Measurements from ENCODE around the gene PPIL4. TPM values are rescaled to one million over a fixed set of nuclear protein-coding genes. Genes with fewer than 3 reads are reported as not detected.

Gene PPIL4
- total and polyA plus RNA-seq, 10 of the 15 experiments (the other 5 are each of a cell fraction or from before 2014, with no cell fraction given) = 8.0 to 28.4 (median 24.3) TPM

DNA sequence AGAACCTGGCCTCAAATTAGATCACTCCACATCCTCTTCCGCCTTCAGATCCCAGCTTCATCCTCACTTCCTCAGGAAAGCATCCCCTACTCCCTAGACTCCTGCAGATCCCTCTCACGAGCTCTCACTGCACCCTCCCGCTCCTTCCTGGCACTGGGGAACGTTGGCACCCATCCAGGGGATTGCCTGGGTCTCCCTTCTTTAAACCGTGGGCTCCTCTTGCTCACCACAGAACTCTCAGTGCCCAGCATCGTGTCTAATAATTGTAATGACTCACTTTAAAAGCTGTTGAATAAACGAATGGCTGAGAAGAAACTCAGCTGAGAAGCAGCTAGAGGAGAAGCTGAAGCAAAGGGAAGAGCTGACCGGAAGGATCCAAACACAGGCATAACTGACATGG, 81.4 kb downstream of the PPIL4 start:
- ChIA-PET RAD21 (ENCODE audit: unreplicated experiment) (interaction anchor here (0.9 to 2.8 kb wide), 4 partner anchors 10 to 436 kb away, joined by 3 to 12 read pairs (median 8); no protein-coding TSS in a partner anchor), CTCF (interaction anchor here (0.6 to 6.5 kb wide), 3 partner anchors 11 to 53 kb away, joined by 3 to 50 read pairs (median 4); no protein-coding TSS in a partner anchor), POLR2A (interaction anchor here (0.5 to 1.6 kb wide), 4 partner anchors 8 to 101 kb away, joined by 3 to 5 read pairs (median 4); no protein-coding TSS in a partner anchor), SMC1A (ENCODE audit: uncharacterized antibody, unreplicated experiment) (interaction anchor here (0.9 to 2.1 kb wide), 10 partner anchors 9 to 81 kb away, joined by 3 to 12 read pairs (median 3); partner anchors contain the start of gene PPIL4)
- DNase-seq (ENCODE audit: low read depth, low spot score) (no peak), ATAC-seq (no peak), FAIRE-seq (no peak)
- 0 out of 2 replicates have a peak overlapping the region, but pooled peaks have one; percentile 1 for H3K4me2 ChIP-seq (ENCODE audit: control insufficient read depth, insufficient read depth)
- in situ Hi-C loops (cut with MboI) (no loop called here), intact Hi-C loops (cut with micrococcal nuclease; ENCODE audit: unreplicated experiment) (no loop called here)
- peaks cover 34% of the 10 kb centered on the region for H3K79me2 ChIP-seq (ENCODE audit: control insufficient read depth, insufficient read depth, low read length)
- H3K4me3 ChIP-seq = no peak overlapping the region
- H3K4me1 ChIP-seq (ENCODE audit: control insufficient read depth, insufficient read depth, low read length) = peaks cover 49% of the 10 kb centered on the region
- BruUV-seq (replicated peaks) = no TSS peak
- TF ChIP-seq RUNX3 (IDR thresholded peaks at IDR 0.05; ENCODE audit: low read length) = 0 out of 2 replicates have a peak, but pooled peaks have one; percentile 15
- no peak for TF ChIP-seq ZNF384 (IDR thresholded peaks at IDR 0.05; ENCODE audit: borderline replicate concordance, low read depth, low read length)
- 0 out of 2 replicates have a peak, but pooled peaks have one; percentile 25 for TF ChIP-seq EED (IDR thresholded peaks at IDR 0.05; ENCODE audit: low read depth)
- no peaks in the 10 kb centered on the region for H3K27me3 ChIP-seq (replicated peaks in 1 of 2; ENCODE audit: control insufficient read depth in 2 of 2, insufficient read depth in 2 of 2, low read length in 1 of 2)
- H3K9ac ChIP-seq (ENCODE audit: control insufficient read depth, insufficient read depth, low read length) = no peak overlapping the region
- no peaks in the 10 kb centered on the region for H3K9me3 ChIP-seq (replicated peaks; ENCODE audit: control insufficient read depth, insufficient read depth, low read length)
- H3K36me3 ChIP-seq (ENCODE audit: control insufficient read depth in 2 of 2, insufficient read depth in 2 of 2, low read length in 1 of 2) = peaks cover 6 to 13% of the 10 kb centered on the region in 2 experiments; a peak in 3 of 4 replicates
- no peak overlapping the region for H3K27ac ChIP-seq (ENCODE audit: control insufficient read depth, insufficient read depth)
- WGBS (ENCODE audit: insufficient coverage, insufficient replicate concordance, low lambda C conversion rate, missing lambda C conversion rate) = 31% methylated on average over 8 of the region's 8 CpGs
- no peaks in the 10 kb centered on the region for H4K20me1 ChIP-seq (ENCODE audit: control insufficient read depth, insufficient read depth)
- no peak overlapping the region for H2AFZ ChIP-seq (ENCODE audit: control insufficient read depth, low read depth, low read length)

DNA sequence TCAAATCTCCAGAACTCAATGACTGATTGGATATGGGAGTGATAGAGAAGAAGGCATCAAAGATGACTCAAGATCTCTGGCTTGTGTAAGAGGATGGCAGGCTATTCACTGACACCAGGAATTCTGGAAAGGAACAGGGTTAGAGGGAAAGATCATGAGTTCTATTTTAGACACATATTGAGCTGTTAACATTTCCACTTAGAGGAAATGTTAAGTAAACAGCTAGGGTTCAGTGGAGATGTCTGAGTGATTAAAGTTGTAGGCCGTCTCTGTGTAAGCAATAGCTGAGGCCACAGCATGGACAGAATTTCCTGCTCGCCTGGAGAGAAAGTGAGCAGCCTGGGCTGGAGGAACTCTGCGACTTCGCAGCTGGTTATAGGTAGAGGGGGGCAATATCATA, 82.1 kb downstream of the PPIL4 start:
- no peak overlapping the region for H3K9ac ChIP-seq (ENCODE audit: control insufficient read depth, insufficient read depth, low read length)
- H3K79me2 ChIP-seq (ENCODE audit: control insufficient read depth, insufficient read depth, low read length) = peaks cover 32% of the 10 kb centered on the region
- in situ Hi-C loops (cut with MboI) (no loop called here), intact Hi-C loops (cut with micrococcal nuclease; ENCODE audit: unreplicated experiment) (no loop called here)
- RAD21 ChIA-PET (ENCODE audit: unreplicated experiment) = interaction anchor here (1.3 to 2.8 kb wide), 3 partner anchors 11 to 53 kb away, joined by 4 to 12 read pairs (median 12); no protein-coding TSS in a partner anchor
- CTCF ChIA-PET = interaction anchor here (2.0 to 6.5 kb wide), 2 partner anchors 11 to 53 kb away, joined by 4 to 50 read pairs; no protein-coding TSS in a partner anchor
- H3K4me3 ChIP-seq = no peak overlapping the region
- peaks cover 44% of the 10 kb centered on the region for H3K4me1 ChIP-seq (ENCODE audit: control insufficient read depth, insufficient read depth, low read length)
- no peak overlapping the region for H3K27ac ChIP-seq (ENCODE audit: control insufficient read depth, insufficient read depth)
- FAIRE-seq = no peak
- SMC1A ChIA-PET (ENCODE audit: uncharacterized antibody, unreplicated experiment) = interaction anchor here (0.8 to 2.1 kb wide), 12 partner anchors 9 to 82 kb away, joined by 3 to 12 read pairs (median 3); partner anchors contain the start of gene PPIL4
- peaks cover 8 to 11% of the 10 kb centered on the region in 2 experiments; a peak in 3 of 4 replicates for H3K36me3 ChIP-seq (ENCODE audit: control insufficient read depth in 2 of 2, insufficient read depth in 2 of 2, low read length in 1 of 2)
- no peaks in the 10 kb centered on the region for H3K9me3 ChIP-seq (replicated peaks; ENCODE audit: control insufficient read depth, insufficient read depth, low read length)
- POLR2A ChIA-PET = interaction anchor here (0.6 to 1.6 kb wide), 4 partner anchors 9 to 42 kb away, joined by 3 to 4 read pairs (median 4); no protein-coding TSS in a partner anchor
- no peak overlapping the region for H2AFZ ChIP-seq (ENCODE audit: control insufficient read depth, low read depth, low read length)
- DNase-seq (ENCODE audit: low read depth, low spot score) = no peak
- no TSS peak for BruUV-seq (replicated peaks)
- H4K20me1 ChIP-seq (ENCODE audit: control insufficient read depth, insufficient read depth) = no peaks in the 10 kb centered on the region
- H3K27me3 ChIP-seq (replicated peaks in 1 of 2; ENCODE audit: control insufficient read depth in 2 of 2, insufficient read depth in 2 of 2, low read length in 1 of 2) = no peaks in the 10 kb centered on the region
- WGBS (ENCODE audit: insufficient coverage, insufficient replicate concordance, low lambda C conversion rate, missing lambda C conversion rate) = 75% methylated on average over 4 of the region's 4 CpGs
- no peak for ATAC-seq
- H3K4me2 ChIP-seq (ENCODE audit: control insufficient read depth, insufficient read depth) = no peak overlapping the region
- TF ChIP-seq RUNX3 (IDR thresholded peaks at IDR 0.05; ENCODE audit: low read length) (no peak), CHD1 (IDR thresholded peaks at IDR 0.05; ENCODE audit: low read depth, low read length) (no peak), ZZZ3 (IDR thresholded peaks at IDR 0.05; ENCODE audit: control insufficient read depth, insufficient read length, low read depth) (no peak), RAD21 (IDR thresholded peaks at IDR 0.05; ENCODE audit: insufficient read depth, low read depth, low read length) (no peak), CREM (IDR thresholded peaks at IDR 0.05; ENCODE audit: low read depth) (no peak), LARP7 (IDR thresholded peaks at IDR 0.05) (no peak), POLR2A (IDR thresholded peaks at IDR 0.05; ENCODE audit: low read depth, low read length) (no peak), FOXM1 (IDR thresholded peaks at IDR 0.05; ENCODE audit: low read depth, low read length) (no peak), PAX8 (IDR thresholded peaks at IDR 0.05) (no peak), YBX1 (IDR thresholded peaks at IDR 0.05) (no peak), GATAD2B (conservative IDR thresholded peaks at IDR 0.05; ENCODE audit: low read depth) (no peak), NR2C2 (IDR thresholded peaks at IDR 0.05; ENCODE audit: borderline replicate concordance, control insufficient read depth, insufficient read length, low read depth) (no peak), SRF (IDR thresholded peaks at IDR 0.05; ENCODE audit: low read depth in 2 of 2, low read length in 2 of 2) (no peak)
- TF ChIP-seq, protein P1, sequence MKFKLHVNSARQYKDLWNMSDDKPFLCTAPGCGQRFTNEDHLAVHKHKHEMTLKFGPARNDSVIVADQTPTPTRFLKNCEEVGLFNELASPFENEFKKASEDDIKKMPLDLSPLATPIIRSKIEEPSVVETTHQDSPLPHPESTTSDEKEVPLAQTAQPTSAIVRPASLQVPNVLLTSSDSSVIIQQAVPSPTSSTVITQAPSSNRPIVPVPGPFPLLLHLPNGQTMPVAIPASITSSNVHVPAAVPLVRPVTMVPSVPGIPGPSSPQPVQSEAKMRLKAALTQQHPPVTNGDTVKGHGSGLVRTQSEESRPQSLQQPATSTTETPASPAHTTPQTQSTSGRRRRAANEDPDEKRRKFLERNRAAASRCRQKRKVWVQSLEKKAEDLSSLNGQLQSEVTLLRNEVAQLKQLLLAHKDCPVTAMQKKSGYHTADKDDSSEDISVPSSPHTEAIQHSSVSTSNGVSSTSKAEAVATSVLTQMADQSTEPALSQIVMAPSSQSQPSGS (IDR thresholded peaks at IDR 0.05; ENCODE audit: low read length) = no peak
- TF ChIP-seq, protein P2, sequence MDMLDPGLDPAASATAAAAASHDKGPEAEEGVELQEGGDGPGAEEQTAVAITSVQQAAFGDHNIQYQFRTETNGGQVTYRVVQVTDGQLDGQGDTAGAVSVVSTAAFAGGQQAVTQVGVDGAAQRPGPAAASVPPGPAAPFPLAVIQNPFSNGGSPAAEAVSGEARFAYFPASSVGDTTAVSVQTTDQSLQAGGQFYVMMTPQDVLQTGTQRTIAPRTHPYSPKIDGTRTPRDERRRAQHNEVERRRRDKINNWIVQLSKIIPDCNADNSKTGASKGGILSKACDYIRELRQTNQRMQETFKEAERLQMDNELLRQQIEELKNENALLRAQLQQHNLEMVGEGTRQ (IDR thresholded peaks at IDR 0.05; ENCODE audit: borderline replicate concordance, low read depth, low read length) = no peak
